Keratinocyte (primary cell): ENCODE measurements around the gene ZNF804B. TPM values are rescaled to one million over a fixed set of nuclear protein-coding genes. Genes with fewer than 3 reads are reported as not detected.

ENCODE experiments used
- DNase-seq: peaks from one replicate; pipeline ENCODE4 v3.0.0-alpha.2; 2011; ENCODE audit warnings: low read depth, missing footprints, low spot score
- FAIRE-seq: peaks from 2 replicates; lab custom pipeline; 2011; peaks lifted over from hg19 to GRCh38; lab: Jason Lieb, UNC
- H2AFZ ChIP-seq: 2 replicates; pipeline ENCODE4 v1.6.0; 2012; ENCODE audit warnings: low read length, control low read depth, inconsistent platforms; ENCODE audit not compliant: control insufficient read depth
- H3K27ac ChIP-seq: 2 replicates; pipeline ENCODE4 v1.5.1; 2011; ENCODE audit warnings: low read length; ENCODE audit not compliant: control insufficient read depth, insufficient read depth
- H3K27me3 ChIP-seq: 3 replicates; pipeline ENCODE4 v1.6.0; 2011; ENCODE audit warnings: low read length; ENCODE audit not compliant: control insufficient read depth, insufficient read depth; ENCODE audit errors: extremely low read depth
- H3K36me3 ChIP-seq, 2 experiments: 2 replicates in 1 of 2; 3 replicates in 1 of 2; pipeline ENCODE4 v1.5.1; 2011; ENCODE audit warnings: low read length in 2 of 2, mild to moderate bottlenecking in 1 of 2; ENCODE audit not compliant: control insufficient read depth in 2 of 2, insufficient read depth in 2 of 2; ENCODE audit errors: extremely low read depth in 1 of 2
- H3K4me1 ChIP-seq: 3 replicates; pipeline ENCODE4 v1.5.1; 2011; ENCODE audit warnings: low read length; ENCODE audit not compliant: control insufficient read depth, insufficient read depth; ENCODE audit errors: extremely low read depth
- H3K4me2 ChIP-seq: 3 replicates; pipeline ENCODE4 v1.6.0; 2011; ENCODE audit warnings: low read depth, low read length; ENCODE audit not compliant: control insufficient read depth, insufficient read depth; ENCODE audit errors: extremely low read depth
- H3K4me3 ChIP-seq, 3 experiments: fragments of 200-600 bp in 1 of 3; sonication (generic) in 1 of 3; 2 replicates in 2 of 3; 3 replicates in 1 of 3; pipeline ENCODE4 v1.5.1; 2011 to 2016; ENCODE audit warnings: low read length in 3 of 3, mild to moderate bottlenecking in 3 of 3, control low read depth in 2 of 3, inconsistent platforms in 1 of 3, low read depth in 1 of 3, mixed read lengths in 1 of 3, mixed run types in 1 of 3, moderate library complexity in 1 of 3; ENCODE audit not compliant: control insufficient read depth in 2 of 3, insufficient read depth in 2 of 3; ENCODE audit errors: extremely low read depth in 1 of 3
- H3K79me2 ChIP-seq: 2 replicates; pipeline ENCODE4 v1.6.0; 2012; ENCODE audit warnings: low read length; ENCODE audit not compliant: control insufficient read depth, insufficient read depth
- H3K9ac ChIP-seq: 3 replicates; pipeline ENCODE4 v1.6.0; 2011; ENCODE audit warnings: low read length; ENCODE audit not compliant: control insufficient read depth, insufficient read depth; ENCODE audit errors: extremely low read depth
- H3K9me1 ChIP-seq: 3 replicates; pipeline ENCODE4 v1.6.0; 2011; ENCODE audit warnings: low read length; ENCODE audit not compliant: control insufficient read depth, insufficient read depth; ENCODE audit errors: extremely low read depth
- H3K9me3 ChIP-seq: 2 replicates; pipeline ENCODE4 v1.5.1; 2012; ENCODE audit warnings: low read depth, low read length; ENCODE audit not compliant: control insufficient read depth
- H4K20me1 ChIP-seq: 3 replicates; pipeline ENCODE4 v1.6.0; 2011; ENCODE audit warnings: low read length; ENCODE audit not compliant: control insufficient read depth, insufficient read depth; ENCODE audit errors: extremely low read depth
- CTCF ChIP-seq, 3 experiments: IDR thresholded peaks in 1 of 3; conservative IDR thresholded peaks in 1 of 3; optimal IDR thresholded peaks in 1 of 3; 2 replicates in 2 of 3; 3 replicates in 1 of 3; pipeline versions ENCODE3 to v1.5.1; 2011; ENCODE audit warnings: low read length in 3 of 3, mild to moderate bottlenecking in 3 of 3, moderate library complexity in 2 of 3, control low read depth in 1 of 3, inconsistent platforms in 1 of 3; ENCODE audit not compliant: insufficient read depth in 2 of 3; ENCODE audit errors: extremely low read depth in 1 of 3
- EZH2 ChIP-seq: IDR thresholded peaks from one replicate; pipeline ENCODE4 v1.6.1; 2012; ENCODE audit warnings: inconsistent platforms, mild to moderate bottlenecking, low read length, moderate library complexity
- dilution Hi-C: fragments of 300-500 bp; cut with MboI; formaldehyde crosslinking; loops from one replicate; pipeline ENCODE4 v1.7.0; 2020; ENCODE audit warnings: low sequenced_read_pairs; ENCODE audit not compliant: extremely low pct_ligation_motif_present
- polyA plus RNA-seq, 5 experiments: library from polyadenylated mRNA; depleted of rRNA in 3 of 5; stranded (reverse) in 3 of 5; stranded (forward) in 1 of 5; unstranded in 1 of 5; fragments of >200 nt; gene quantifications; 1 replicate in 1 of 5; 2 replicates in 3 of 5; 3 replicates in 1 of 5; pipeline versions ENCODE4 v1.2.1 to v1.2.3, GENCODE V29; 2011 to 2012; ENCODE audit warnings: missing spikeins in 2 of 5, low read depth in 1 of 5, low replicate concordance in 1 of 5

ZNF804B gene
- polyA plus RNA-seq, 1 donor (not counting 4 experiments of a cell fraction or from before 2014, with no cell fraction given), result not detected

- no peak overlapping the region for H3K4me3 ChIP-seq
- H4K20me1 ChIP-seq, result no peaks in the 10 kb centered on the region
- DNase-seq (no peak), FAIRE-seq (no peak)
- TF ChIP-seq EZH2, result no peak
- TF ChIP-seq CTCF (optimal IDR thresholded peaks at IDR 0.05 in 1 of 3, IDR thresholded peaks at IDR 0.05 in 1 of 3, conservative IDR thresholded peaks at IDR 0.05 in 1 of 3; ENCODE audit: extremely low read depth in 1 of 3, insufficient read depth in 2 of 3, low read length in 3 of 3), result no peak
- no peaks in the 10 kb centered on the region for H3K36me3 ChIP-seq
- no peaks in the 10 kb centered on the region for H3K4me1 ChIP-seq
- no peaks in the 10 kb centered on the region for H3K9me1 ChIP-seq
- H3K9ac ChIP-seq, result no peak overlapping the region
- H2AFZ ChIP-seq, result no peak overlapping the region
- no peaks in the 10 kb centered on the region for H3K79me2 ChIP-seq
- H3K9me3 ChIP-seq, result no peaks in the 10 kb centered on the region
- dilution Hi-C loops, result no loop called here
- H3K4me2 ChIP-seq, result no peak overlapping the region
- no peaks in the 10 kb centered on the region for H3K27me3 ChIP-seq
- no peak overlapping the region for H3K27ac ChIP-seq
These were observed 32.4 kb downstream of the ZNF804B start for GRCh38 chr7:88791891-88792290.

DNA sequence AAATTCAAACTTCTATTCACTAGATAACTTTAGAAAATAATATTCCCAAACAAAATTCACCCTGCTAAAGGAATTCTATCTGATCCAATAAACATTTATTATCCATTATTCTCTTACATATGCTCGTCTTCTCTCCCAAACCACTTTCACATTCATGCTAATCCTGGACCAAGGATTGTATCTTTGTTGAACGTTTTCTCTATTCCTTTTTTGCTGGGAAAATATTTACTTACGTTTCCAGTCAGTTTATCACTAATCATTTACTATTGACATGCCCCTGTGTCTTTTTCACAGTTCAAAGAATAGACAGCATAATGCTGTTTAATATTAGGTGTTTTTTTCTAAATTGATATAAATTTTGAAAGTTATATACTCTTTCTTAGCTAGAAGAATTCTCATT, 32.9 kb downstream of the ZNF804B start:
- no peak overlapping the region for H3K27ac ChIP-seq
- dilution Hi-C loops, result no loop called here
- no peak for DNase-seq

More for the DNA sequence above, 32.9 kb downstream of the ZNF804B start:
- H3K27me3 ChIP-seq, result no peaks in the 10 kb centered on the region
- no peak overlapping the region for H2AFZ ChIP-seq
- no peaks in the 10 kb centered on the region for H3K4me1 ChIP-seq
- TF ChIP-seq EZH2 (no peak), CTCF (optimal IDR thresholded peaks at IDR 0.05 in 1 of 3, IDR thresholded peaks at IDR 0.05 in 1 of 3, conservative IDR thresholded peaks at IDR 0.05 in 1 of 3; ENCODE audit: extremely low read depth in 1 of 3, insufficient read depth in 2 of 3, low read length in 3 of 3) (no peak)
- no peak for FAIRE-seq
- H3K9ac ChIP-seq, result no peak overlapping the region
- H4K20me1 ChIP-seq, result no peaks in the 10 kb centered on the region
- no peak overlapping the region for H3K4me2 ChIP-seq
- H3K79me2 ChIP-seq, result no peaks in the 10 kb centered on the region
- no peaks in the 10 kb centered on the region for H3K9me1 ChIP-seq
- no peak overlapping the region for H3K4me3 ChIP-seq
- H3K9me3 ChIP-seq, result no peaks in the 10 kb centered on the region
- H3K36me3 ChIP-seq, result no peaks in the 10 kb centered on the region
